ENCODE results near the gene GOSR1. TPM values are rescaled to one million over a fixed set of nuclear protein-coding genes. Genes with fewer than 3 reads are reported as not detected.
"Not testable (repeated sequence)": the region's sequence is repeated elsewhere in the genome, so short reads cannot be mapped to it uniquely, and the experiment has no call there.

The GOSR1 gene
- total RNA-seq, 1 donor from 2014 or later, result 15.0 TPM

DNA sequence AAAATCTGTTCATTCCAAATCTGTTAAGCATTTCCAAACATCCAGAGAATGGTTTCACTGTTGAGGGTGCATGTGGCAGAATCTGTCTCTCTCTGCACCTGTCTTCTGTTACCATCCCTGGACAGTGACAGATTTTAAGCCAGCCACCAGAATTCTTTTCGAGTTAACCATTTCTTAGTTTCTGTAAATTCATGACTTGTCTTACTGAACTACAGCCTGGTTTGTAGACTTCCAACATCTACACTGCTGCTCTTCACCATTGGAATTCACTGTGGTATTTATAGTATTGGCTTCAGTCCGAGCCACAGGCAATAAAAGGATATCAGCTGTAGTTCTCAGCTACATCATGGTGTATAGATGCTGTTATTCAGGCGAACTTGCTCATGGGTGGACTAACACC, 47.6 kb downstream of the GOSR1 start:
- Histone ChIP-seq H3K27me3 (no peaks in the 10 kb centered on the region), H3K27ac (no peak overlapping the region), H3K4me1 (peaks cover 17% of the 10 kb centered on the region), H3K36me3 (peaks cover 0 to 12% of the 10 kb centered on the region in 2 donors), H3K9me3 (no peaks in the 10 kb centered on the region), H3K4me3 (no peak overlapping the region)
- no peak for TF ChIP-seq CTCF (IDR thresholded peaks at IDR 0.05)
- no peak for TF ChIP-seq POLR2AphosphoS5 (IDR thresholded peaks at IDR 0.05; ENCODE audit: insufficient read depth in 1 of 2, low read depth in 1 of 2)
- TF ChIP-seq POLR2A (IDR thresholded peaks at IDR 0.05), result no peak
- intact Hi-C loops (cut with DNase I), result no loop called here
- no peak for DNase-seq (ENCODE audit: extremely low spot score in 2 of 2)

DNA sequence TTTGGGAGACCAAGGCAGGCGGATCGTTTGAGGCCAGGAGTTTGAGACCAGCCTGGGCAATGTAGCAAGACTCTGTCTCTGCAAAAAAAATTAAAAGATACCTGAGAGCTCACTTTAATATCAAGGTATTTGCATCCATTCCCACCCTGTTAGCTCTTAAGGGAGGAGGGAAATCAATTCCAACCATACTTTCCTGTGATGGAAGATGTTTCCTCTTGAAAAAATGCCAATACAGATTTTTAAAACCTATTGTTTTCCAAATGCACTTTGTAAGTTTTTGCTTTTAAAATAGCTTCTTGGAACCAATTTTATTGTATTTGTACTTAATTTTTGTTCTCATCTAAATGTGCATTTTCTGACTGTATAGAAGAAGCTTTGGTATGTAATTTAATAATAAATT, 49.2 kb downstream of the GOSR1 start:
- Histone ChIP-seq H3K4me1 (peaks cover 8% of the 10 kb centered on the region), H3K4me3 (no peak overlapping the region), H3K27ac (no peak overlapping the region), H3K9me3 (no peaks in the 10 kb centered on the region), H3K36me3 (peaks cover 0 to 15% of the 10 kb centered on the region in 2 donors), H3K27me3 (no peaks in the 10 kb centered on the region)
- TF ChIP-seq POLR2AphosphoS5 (IDR thresholded peaks at IDR 0.05; ENCODE audit: insufficient read depth in 1 of 2, low read depth in 1 of 2) (no peak), POLR2A (IDR thresholded peaks at IDR 0.05) (no peak), CTCF (IDR thresholded peaks at IDR 0.05) (no peak)
- intact Hi-C loops (cut with DNase I), result no loop called here
- DNase-seq (ENCODE audit: extremely low spot score in 2 of 2), result no peak

- H3K36me3 ChIP-seq; H3K9me3 ChIP-seq; H3K27ac ChIP-seq; H3K4me3 ChIP-seq; H3K27me3 ChIP-seq; DNase-seq (ENCODE audit: extremely low spot score in 2 of 2); intact Hi-C loops (cut with DNase I); H3K4me1 ChIP-seq: not testable (repeated sequence)
Observed at GRCh38 chr17:30528701-30529100, 51.5 kb downstream of the GOSR1 start.

GRCh38 chr17:30530346-30531025, 53.3 kb downstream of the GOSR1 start:
- intact Hi-C loops (cut with DNase I), result no loop called here
- no peak overlapping the region for H3K4me3 ChIP-seq

DNA sequence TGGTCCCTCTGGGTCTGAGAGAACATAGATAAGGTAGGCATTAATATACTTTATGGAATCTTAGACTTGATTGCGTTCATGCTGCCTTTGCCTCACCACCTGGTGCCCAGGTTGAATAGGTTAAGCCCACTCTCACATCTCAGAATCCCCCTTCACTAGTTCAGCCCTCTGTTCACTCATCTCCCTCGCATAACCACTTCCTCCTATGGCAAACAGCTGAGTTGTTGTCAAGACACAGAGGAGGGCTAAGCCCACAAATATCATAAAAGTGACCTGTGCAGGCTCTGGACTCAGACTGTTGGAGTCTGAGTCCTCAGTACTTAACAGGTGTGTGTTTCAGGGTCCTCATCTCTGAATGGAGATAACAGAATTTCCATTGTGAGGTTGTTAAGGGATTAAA, 55.7 kb downstream of the GOSR1 start:
- peaks cover 0 to 3% of the 10 kb centered on the region in 2 donors for H3K36me3 ChIP-seq
- no peak for DNase-seq (ENCODE audit: extremely low spot score in 2 of 2)
- intact Hi-C loops (cut with DNase I), result no loop called here
- TF ChIP-seq POLR2AphosphoS5 (IDR thresholded peaks at IDR 0.05; ENCODE audit: insufficient read depth in 1 of 2, low read depth in 1 of 2) (no peak), POLR2A (IDR thresholded peaks at IDR 0.05) (no peak), CTCF (IDR thresholded peaks at IDR 0.05) (no peak)
- no peak overlapping the region for H3K27ac ChIP-seq
- no peaks in the 10 kb centered on the region for H3K9me3 ChIP-seq
- H3K4me3 ChIP-seq, result no peak overlapping the region
- H3K4me1 ChIP-seq, result no peaks in the 10 kb centered on the region
- H3K27me3 ChIP-seq, result no peaks in the 10 kb centered on the region

More at GRCh38 chr17:30530346-30531025, 53.3 kb downstream of the GOSR1 start:
- no peak overlapping the region for H3K27ac ChIP-seq
- DNase-seq (ENCODE audit: extremely low spot score in 2 of 2), result no peak
- no peak for TF ChIP-seq POLR2AphosphoS5 (IDR thresholded peaks at IDR 0.05; ENCODE audit: insufficient read depth in 1 of 2, low read depth in 1 of 2)
- no peak for TF ChIP-seq CTCF (IDR thresholded peaks at IDR 0.05)
- TF ChIP-seq POLR2A (IDR thresholded peaks at IDR 0.05), result no peak
- peaks cover 0 to 3% of the 10 kb centered on the region in 2 donors for H3K36me3 ChIP-seq
- no peaks in the 10 kb centered on the region for H3K27me3 ChIP-seq
- no peaks in the 10 kb centered on the region for H3K4me1 ChIP-seq
- no peaks in the 10 kb centered on the region for H3K9me3 ChIP-seq

Measured in vagina (tissue), 2 donors.